OCI-LY1 (cell line): ENCODE measurements around the gene COX4I1.
"Not testable (repeated sequence)": the region's sequence is repeated elsewhere in the genome, so short reads cannot be mapped to it uniquely, and the experiment has no call there.

Experiments used
- H2AFZ ChIP-seq: fragments of 200-600 bp; sonication (generic), shearing (Covaris generic); 2 replicates; pipeline ENCODE4 v1.6.0; 2014; ENCODE audit warnings: antibody characterized with exemption, mild to moderate bottlenecking, low read length
- H3F3A ChIP-seq: fragments of 200-600 bp; sonication (generic), shearing (Covaris generic); 2 replicates; pipeline ENCODE4 v1.6.0; 2014; ENCODE audit warnings: mild to moderate bottlenecking, antibody characterized with exemption, low read length, moderate library complexity; ENCODE audit not compliant: insufficient read depth
- H3K27ac ChIP-seq: fragments of 200-600 bp; sonication (generic); 2 replicates; pipeline ENCODE4 v1.5.1; 2014; ENCODE audit warnings: low read length, mixed run types, mild to moderate bottlenecking, low read depth; ENCODE audit not compliant: poor library complexity, severe bottlenecking
- H3K27me3 ChIP-seq: fragments of 200-600 bp; sonication (generic); 2 replicates; pipeline ENCODE4 v1.6.0; 2014; ENCODE audit warnings: antibody characterized with exemption, mild to moderate bottlenecking, low read length, moderate library complexity; ENCODE audit not compliant: insufficient read depth
- H3K36me3 ChIP-seq: fragments of 200-600 bp; sonication (generic); 2 replicates; pipeline ENCODE4 v1.6.1; 2014; ENCODE audit warnings: mild to moderate bottlenecking, antibody characterized with exemption, low read length, moderate library complexity, mixed read lengths; ENCODE audit not compliant: insufficient read depth
- H3K4me1 ChIP-seq: fragments of 200-600 bp; sonication (generic); 2 replicates; pipeline ENCODE4 v1.5.1; 2014; ENCODE audit warnings: mild to moderate bottlenecking, low read length, moderate library complexity; ENCODE audit not compliant: insufficient read depth, severe bottlenecking
- H3K4me2 ChIP-seq: fragments of 200-600 bp; sonication (generic), shearing (Covaris generic); 2 replicates; pipeline ENCODE4 v1.6.1; 2014; ENCODE audit warnings: low read length
- H3K4me3 ChIP-seq: fragments of 200-600 bp; sonication (generic); 2 replicates; pipeline ENCODE4 v1.5.1; 2014; ENCODE audit warnings: low read length, low read depth, mild to moderate bottlenecking, mixed read lengths; ENCODE audit not compliant: poor library complexity, severe bottlenecking
- H3K79me2 ChIP-seq: fragments of 200-600 bp; shearing (Covaris generic); 2 replicates; pipeline ENCODE4 v1.6.1; 2016; ENCODE audit warnings: mixed run types, low read length, mixed read lengths; ENCODE audit not compliant: insufficient read depth
- H3K9ac ChIP-seq: fragments of 200-600 bp; sonication (generic), shearing (Covaris generic); 2 replicates; pipeline ENCODE4 v1.6.1; 2014; ENCODE audit warnings: mild to moderate bottlenecking, low read length, mixed read lengths
- H3K9me2 ChIP-seq: fragments of 200-600 bp; sonication (generic), shearing (Covaris generic); 2 replicates; pipeline ENCODE4 v1.6.1; 2014; ENCODE audit warnings: low read depth, mild to moderate bottlenecking, low read length, mixed read lengths
- H3K9me3 ChIP-seq: fragments of 200-600 bp; shearing (Covaris generic); 2 replicates; pipeline ENCODE4 v1.6.1; 2014; ENCODE audit warnings: low read length, mixed read lengths
- H4K20me1 ChIP-seq: fragments of 200-600 bp; sonication (generic), shearing (Covaris generic); 2 replicates; pipeline ENCODE4 v1.6.0; 2016; ENCODE audit warnings: mild to moderate bottlenecking, low read length; ENCODE audit not compliant: insufficient read depth
- CTCF ChIP-seq: fragments of 200-600 bp; sonication (generic), shearing (Covaris generic); IDR thresholded peaks from 2 replicates; pipeline ENCODE4 v1.5.1; 2017; ENCODE audit warnings: mild to moderate bottlenecking, antibody characterized with exemption, low read length, moderate library complexity, mixed read lengths
- EZH2 ChIP-seq: fragments of 200-600 bp; sonication (generic), shearing (Covaris generic); IDR thresholded peaks from 2 replicates; pipeline ENCODE4 v1.8.0; 2017; ENCODE audit warnings: borderline replicate concordance, mixed run types, mild to moderate bottlenecking, antibody characterized with exemption, low read length, moderate library complexity, mixed read lengths

Gene COX4I1

DNA sequence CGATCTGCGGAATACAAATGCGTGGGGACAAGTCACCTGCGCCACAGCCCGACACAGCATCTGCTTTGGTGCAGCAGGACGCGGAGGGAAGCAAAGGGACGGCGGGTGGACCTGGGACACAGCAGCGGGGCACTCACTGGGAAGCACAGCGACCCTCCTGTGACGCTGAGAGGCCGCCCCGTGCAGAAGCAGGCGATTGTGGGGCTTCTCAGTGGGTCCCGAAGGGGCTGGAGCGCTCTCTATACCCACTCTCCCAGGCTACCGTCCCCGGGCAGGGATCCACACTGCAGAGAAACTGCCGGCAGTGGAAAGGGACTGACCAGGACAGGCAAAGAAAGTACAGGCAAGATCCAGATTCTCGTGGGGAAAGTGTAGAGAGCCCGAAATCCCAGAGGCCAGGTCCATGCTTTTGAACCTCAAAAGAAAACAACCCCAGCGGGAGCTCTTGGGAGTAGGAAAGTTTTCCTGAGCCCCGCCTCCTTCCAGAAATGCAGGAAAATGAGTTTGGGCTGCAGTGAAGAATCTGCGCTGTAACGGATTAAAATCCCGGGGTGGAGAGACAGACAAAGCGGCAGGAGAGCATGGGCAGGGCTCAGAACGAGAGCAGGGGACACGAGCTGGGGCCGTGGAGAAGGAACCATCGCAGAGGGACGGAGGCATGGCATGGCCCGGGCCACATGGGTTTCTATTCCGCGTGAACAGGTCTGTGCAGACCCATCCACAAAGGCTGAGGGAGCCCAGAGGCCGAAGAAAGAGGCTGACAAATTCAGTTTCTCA, 12.7 kb downstream of the COX4I1 start:
- H3K9ac ChIP-seq = no peak overlapping the region
- H4K20me1 ChIP-seq = no peaks in the 10 kb centered on the region
- no peaks in the 10 kb centered on the region for H3K9me2 ChIP-seq
- H3K4me3 ChIP-seq = no peak overlapping the region
- no peaks in the 10 kb centered on the region for H3K27me3 ChIP-seq
- no peaks in the 10 kb centered on the region for H3K9me3 ChIP-seq
- H3K4me1 ChIP-seq = no peaks in the 10 kb centered on the region
- peaks cover 2% of the 10 kb centered on the region for H3K36me3 ChIP-seq
- H3K4me2 ChIP-seq = no peak overlapping the region
- no peak overlapping the region for H2AFZ ChIP-seq
- TF ChIP-seq CTCF (no peak), EZH2 (no peak)
- no peak overlapping the region for H3K27ac ChIP-seq
- no peaks in the 10 kb centered on the region for H3F3A ChIP-seq
- no peaks in the 10 kb centered on the region for H3K79me2 ChIP-seq

DNA sequence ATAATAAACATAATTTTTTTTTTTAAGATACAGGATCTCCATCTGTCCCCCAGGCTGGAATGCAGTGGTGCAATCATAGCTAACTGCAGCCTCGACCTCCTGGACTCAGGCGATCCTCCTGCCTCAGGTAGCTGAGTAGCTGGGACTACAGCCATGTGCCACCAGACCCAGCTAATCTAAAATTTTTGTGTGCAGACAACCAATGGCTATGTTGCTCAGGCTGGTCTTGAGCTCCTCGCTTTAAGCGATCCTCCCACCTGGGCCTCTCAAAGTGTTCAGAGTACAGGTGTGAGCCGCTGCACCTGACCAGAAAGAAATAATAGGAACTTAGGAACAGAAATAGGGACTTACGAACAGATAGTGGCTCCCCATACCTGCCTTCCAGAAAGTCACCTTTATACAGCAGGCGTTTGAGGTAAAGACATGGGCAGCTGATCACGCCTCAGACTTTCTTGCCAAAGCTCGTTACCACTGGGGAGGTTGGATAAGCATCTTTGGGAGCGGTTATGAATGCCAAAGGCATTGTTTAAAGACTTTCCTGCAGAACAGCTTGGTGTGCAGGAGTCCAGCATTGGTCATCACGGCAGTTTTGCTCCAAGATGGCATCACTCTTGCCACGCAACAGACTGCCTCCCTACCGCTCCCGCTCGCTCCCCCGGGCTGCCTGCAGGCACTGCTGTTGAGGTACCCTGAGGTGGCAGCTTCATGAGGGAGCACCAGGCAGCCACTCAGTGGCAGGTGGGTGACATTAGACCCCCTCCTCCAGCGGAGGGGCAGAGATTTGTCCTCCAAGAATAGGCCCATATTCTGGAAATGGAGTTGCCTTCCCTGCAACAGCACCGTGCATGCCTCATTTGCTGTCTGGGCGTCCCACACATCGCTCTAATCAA, 13.6 kb downstream of the COX4I1 start:
- no peaks in the 10 kb centered on the region for H3K9me3 ChIP-seq
- no peaks in the 10 kb centered on the region for H4K20me1 ChIP-seq
- no peaks in the 10 kb centered on the region for H3K27me3 ChIP-seq
- no peaks in the 10 kb centered on the region for H3K4me1 ChIP-seq
- no peaks in the 10 kb centered on the region for H3F3A ChIP-seq
- H3K36me3 ChIP-seq = no peaks in the 10 kb centered on the region
- no peak overlapping the region for H3K4me3 ChIP-seq
- no peak overlapping the region for H2AFZ ChIP-seq
- TF ChIP-seq EZH2 (no peak), CTCF (no peak)
- no peaks in the 10 kb centered on the region for H3K79me2 ChIP-seq
- no peaks in the 10 kb centered on the region for H3K9me2 ChIP-seq
- no peak overlapping the region for H3K4me2 ChIP-seq
- H3K9ac ChIP-seq = no peak overlapping the region
- H3K27ac ChIP-seq = no peak overlapping the region

DNA sequence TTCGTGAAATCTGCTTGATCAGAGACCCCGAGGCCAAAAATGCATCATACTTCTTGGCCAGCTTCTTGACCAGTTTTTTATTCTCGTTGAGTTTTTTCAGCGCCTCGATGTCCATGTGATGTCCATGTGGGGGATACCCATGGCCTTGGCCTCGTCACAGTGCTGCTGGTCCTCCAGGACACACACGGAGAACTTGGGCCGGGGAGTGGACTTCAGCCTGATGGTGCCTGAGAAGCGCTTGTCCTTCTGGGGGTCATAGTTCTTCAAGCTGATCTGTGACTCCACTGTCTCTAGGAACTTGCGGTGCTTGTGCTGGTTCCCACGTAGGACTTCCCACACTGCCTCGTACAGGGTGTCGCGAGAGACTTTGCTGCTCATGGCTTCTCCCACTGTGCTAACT, 16.7 kb downstream of the COX4I1 start:
- H4K20me1 ChIP-seq = no peaks in the 10 kb centered on the region
- H3K27me3 ChIP-seq = no peaks in the 10 kb centered on the region
- no peak overlapping the region for H3K27ac ChIP-seq
- H2AFZ ChIP-seq = no peak overlapping the region
- H3K9ac ChIP-seq = no peak overlapping the region
- H3K9me2 ChIP-seq = no peaks in the 10 kb centered on the region
- peaks cover 3% of the 10 kb centered on the region for H3K4me1 ChIP-seq
- no peak for TF ChIP-seq EZH2
- TF ChIP-seq CTCF = no peak
- H3F3A ChIP-seq = no peaks in the 10 kb centered on the region
- H3K9me3 ChIP-seq = no peaks in the 10 kb centered on the region
- H3K4me3 ChIP-seq = no peak overlapping the region
- no peaks in the 10 kb centered on the region for H3K79me2 ChIP-seq
- H3K4me2 ChIP-seq = no peak overlapping the region
- no peaks in the 10 kb centered on the region for H3K36me3 ChIP-seq

DNA sequence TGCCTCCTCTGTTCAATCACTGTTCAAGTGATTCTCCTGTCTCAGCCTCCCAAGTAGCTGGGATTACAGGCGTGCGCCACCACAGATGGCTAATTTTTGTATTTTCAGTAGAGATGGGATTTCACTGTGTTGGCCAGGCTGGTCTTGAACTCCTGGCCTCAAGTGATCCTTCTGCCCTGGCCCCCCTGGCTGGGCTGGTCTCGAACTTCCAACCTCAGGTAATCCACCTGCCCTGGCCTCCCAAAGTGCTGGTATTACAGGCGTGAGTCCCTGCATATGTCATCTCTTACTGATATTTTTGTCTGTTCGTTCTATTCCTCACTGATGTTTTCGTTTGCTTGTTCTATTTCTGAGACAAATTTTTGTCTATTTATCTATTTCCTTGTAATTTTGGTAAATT, 17.7 kb downstream of the COX4I1 start:
- H3K27me3 ChIP-seq, H2AFZ ChIP-seq: not testable (repeated sequence)

More for the DNA sequence above, 17.7 kb downstream of the COX4I1 start:
- not testable (repeated sequence) for H3K9me3 ChIP-seq, H4K20me1 ChIP-seq, H3K4me2 ChIP-seq, H3K79me2 ChIP-seq, H3K9me2 ChIP-seq, H3K27ac ChIP-seq, H3K4me3 ChIP-seq, H3K9ac ChIP-seq, H3K36me3 ChIP-seq, H3F3A ChIP-seq
- peaks cover 12% of the 10 kb centered on the region for H3K4me1 ChIP-seq
